Esophagus (tissue), 2 donors: ENCODE data around the gene RHOJ. TPM values are rescaled to one million over a fixed set of nuclear protein-coding genes. Genes with fewer than 3 reads are reported as not detected.

ENCODE experiments used
- H3K27ac ChIP-seq, 2 donors: one replicate each; pipeline ENCODE4 v1.5.1; 2013; ENCODE audit warnings: low read depth in 2 of 2, mild to moderate bottlenecking in 2 of 2, inconsistent platforms in 1 of 2, low read length in 1 of 2, moderate library complexity in 1 of 2
- H3K27me3 ChIP-seq, 2 donors: one replicate each; pipeline ENCODE4 v1.6.1; 2013; ENCODE audit warnings: low read length in 2 of 2, control low read depth in 1 of 2, mild to moderate bottlenecking in 1 of 2; ENCODE audit not compliant: insufficient read depth in 2 of 2, control insufficient read depth in 1 of 2
- H3K36me3 ChIP-seq, 2 donors: one replicate each; pipeline ENCODE4 v1.6.1; 2013; ENCODE audit warnings: low read length in 1 of 2; ENCODE audit not compliant: control insufficient read depth in 2 of 2, insufficient read depth in 2 of 2
- H3K4me1 ChIP-seq, 2 donors: one replicate each; pipeline ENCODE4 v1.6.1; 2013; ENCODE audit warnings: low read length in 1 of 2; ENCODE audit not compliant: control insufficient read depth in 2 of 2, insufficient read depth in 2 of 2
- H3K4me3 ChIP-seq, 2 donors: one replicate each; pipeline ENCODE4 v1.5.1; 2013; ENCODE audit warnings: low read length in 2 of 2, mild to moderate bottlenecking in 2 of 2, low read depth in 1 of 2, moderate library complexity in 1 of 2
- H3K9me3 ChIP-seq, 2 donors: one replicate each; pipeline ENCODE4 v1.6.1; 2013; ENCODE audit warnings: mild to moderate bottlenecking in 2 of 2, low read depth in 1 of 2, low read length in 1 of 2, moderate library complexity in 1 of 2; ENCODE audit not compliant: control insufficient read depth in 2 of 2, insufficient read depth in 1 of 2
- WGBS, 2 donors: extraction: QIAGEN DNeasy Blood & Tissue Kit; methylation state at CpG; one replicate each; pipeline ENCODE4 v1.1.7; 2013; 5-methylcytosine and 5-hydroxymethylcytosine counted together
- polyA plus RNA-seq, 2 donors: library from polyadenylated mRNA; stranded (reverse); fragments of 200-250 nt; gene quantifications; one replicate each; pipeline ENCODE4 v1.2.3, GENCODE V29; 2013
- donor health status: healthy with polysubstance abuse.
- donor health status: Bipolar disorder and iron deficiency.

RHOJ gene
- polyA plus RNA-seq, 2 donors, result 2.5 to 2.6 TPM

DNA sequence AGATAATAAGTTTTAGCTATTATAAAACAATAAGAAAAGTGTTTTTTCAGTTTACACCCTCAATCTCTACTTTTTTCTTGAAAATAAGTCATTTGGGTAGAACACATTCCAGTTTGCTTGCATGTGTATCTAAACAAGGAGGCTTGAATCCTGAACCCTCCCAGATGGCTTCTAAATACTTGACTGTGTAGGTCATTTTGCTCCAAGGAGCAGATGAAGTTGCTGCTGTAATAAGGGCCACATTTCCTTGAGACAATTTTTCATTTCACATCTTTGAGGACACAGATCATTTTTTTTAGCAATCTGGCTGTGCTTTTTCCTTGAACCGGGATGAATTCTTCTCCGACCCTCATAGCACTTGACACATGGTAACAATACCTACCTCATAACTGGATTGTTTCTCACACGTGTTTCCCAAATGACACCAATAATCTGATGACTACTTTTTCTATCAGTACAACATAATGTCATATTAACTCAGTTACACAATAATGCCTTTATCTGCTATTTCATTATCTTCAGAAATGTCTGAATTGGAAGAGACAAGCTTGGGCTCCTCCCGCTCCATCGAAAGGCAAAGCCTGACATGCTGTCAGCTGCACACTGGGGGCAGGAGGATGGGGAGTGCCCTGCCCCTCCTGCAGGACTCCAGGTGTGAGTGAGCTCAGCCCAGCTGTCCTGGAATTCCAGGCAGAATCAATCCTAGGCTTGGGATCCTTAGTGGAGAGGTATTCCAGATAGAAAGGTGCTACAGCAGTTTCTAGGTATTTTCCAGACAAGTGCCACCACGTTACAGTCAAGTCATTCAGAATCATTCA, 83.6 kb downstream of the RHOJ start:
- Histone ChIP-seq H3K36me3 (no peaks in the 10 kb centered on the region), H3K4me3 (no peak overlapping the region), H3K9me3 (no peaks in the 10 kb centered on the region), H3K27me3 (no peaks in the 10 kb centered on the region), H3K4me1 (no peaks in the 10 kb centered on the region), H3K27ac (no peak overlapping the region)
- WGBS, 2 donors, result 61 to 72% methylated on average over 6 of the region's 6 CpGs

GRCh38 chr14:63288853-63289252, 84.6 kb downstream of the RHOJ start:
- H3K4me1 ChIP-seq, result no peaks in the 10 kb centered on the region
- no peak overlapping the region for H3K27ac ChIP-seq
- H3K9me3 ChIP-seq, result no peaks in the 10 kb centered on the region
- H3K36me3 ChIP-seq, result no peaks in the 10 kb centered on the region
- no peaks in the 10 kb centered on the region for H3K27me3 ChIP-seq
- no peak overlapping the region for H3K4me3 ChIP-seq
- WGBS, 2 donors, result 87 to 90% methylated on average over 1 of the region's 1 CpG

GRCh38 chr14:63290741-63291430, 86.6 kb downstream of the RHOJ start:
- H3K9me3 ChIP-seq, result no peaks in the 10 kb centered on the region
- H3K27me3 ChIP-seq, result no peaks in the 10 kb centered on the region
- no peaks in the 10 kb centered on the region for H3K4me1 ChIP-seq
- H3K36me3 ChIP-seq, result no peaks in the 10 kb centered on the region
- H3K27ac ChIP-seq, result no peak overlapping the region
- 79 to 81% methylated on average over 12 of the region's 12 CpGs for WGBS, 2 donors
- H3K4me3 ChIP-seq, result no peak overlapping the region

DNA sequence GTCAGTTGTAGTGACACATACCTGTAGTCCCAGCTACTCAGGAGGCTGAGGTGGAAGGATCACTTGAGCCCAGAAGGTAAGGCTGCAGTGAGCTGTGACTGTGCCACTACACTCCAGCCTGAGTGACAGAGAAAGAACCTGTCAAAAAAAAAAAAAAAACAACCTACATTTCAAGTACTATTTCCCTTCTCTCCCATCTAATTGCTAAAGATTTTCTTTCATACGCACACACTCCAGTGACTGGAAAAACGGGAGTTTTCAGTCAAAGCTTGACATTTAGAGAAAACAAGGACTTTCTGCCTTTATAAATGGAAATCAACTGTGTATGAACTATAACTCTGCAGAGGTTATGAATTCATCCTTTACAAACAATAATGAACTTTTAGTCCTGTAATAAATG, 88.6 kb downstream of the RHOJ start:
- Histone ChIP-seq H3K36me3 (no peaks in the 10 kb centered on the region), H3K27me3 (no peaks in the 10 kb centered on the region), H3K4me1 (no peaks in the 10 kb centered on the region), H3K27ac (no peak overlapping the region), H3K9me3 (no peaks in the 10 kb centered on the region), H3K4me3 (no peak overlapping the region)
- 86 to 89% methylated on average over 2 of the region's 2 CpGs for WGBS, 2 donors

- no peaks in the 10 kb centered on the region for H3K4me1 ChIP-seq
- no peak overlapping the region for H3K4me3 ChIP-seq
- no peaks in the 10 kb centered on the region for H3K36me3 ChIP-seq
- 69% methylated on average over 8 of the region's 8 CpGs for WGBS, 2 donors
- H3K27ac ChIP-seq, result peak overlapping the region in 1 of 2 donors; percentile 21
- no peaks in the 10 kb centered on the region for H3K9me3 ChIP-seq
- H3K27me3 ChIP-seq, result no peaks in the 10 kb centered on the region
Measured at GRCh38 chr14:63295231-63295685, 91.0 kb downstream of the RHOJ start.

DNA sequence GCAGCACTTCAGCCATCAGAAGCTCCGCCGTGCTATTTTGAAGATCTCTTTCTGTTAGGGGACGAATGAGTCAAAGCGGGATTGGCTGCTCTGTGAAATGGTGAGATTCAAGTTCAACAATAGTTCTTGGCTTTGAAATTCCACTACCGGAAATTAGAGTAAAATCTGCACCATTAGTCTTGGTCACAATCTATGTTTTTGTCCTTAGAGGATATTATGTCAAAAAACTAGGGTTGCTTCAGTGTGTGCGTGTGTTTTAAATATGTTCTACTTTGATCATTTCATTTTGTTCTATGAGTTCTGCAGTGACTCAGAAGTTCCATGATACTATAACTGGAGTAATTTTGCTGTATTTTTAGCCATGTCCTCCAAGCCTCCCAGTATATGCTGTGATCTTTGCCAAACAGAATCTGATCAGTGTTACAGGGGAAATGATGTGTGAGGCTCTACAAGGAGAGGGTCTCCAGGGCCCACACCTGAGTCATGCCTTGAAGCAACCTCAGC, 91.9 kb downstream of the RHOJ start:
- Histone ChIP-seq H3K27me3 (no peaks in the 10 kb centered on the region), H3K27ac (no peak overlapping the region), H3K4me3 (no peak overlapping the region), H3K9me3 (no peaks in the 10 kb centered on the region), H3K36me3 (no peaks in the 10 kb centered on the region), H3K4me1 (no peaks in the 10 kb centered on the region)
- WGBS, 2 donors, result 75 to 86% methylated on average over 6 of the region's 6 CpGs

DNA sequence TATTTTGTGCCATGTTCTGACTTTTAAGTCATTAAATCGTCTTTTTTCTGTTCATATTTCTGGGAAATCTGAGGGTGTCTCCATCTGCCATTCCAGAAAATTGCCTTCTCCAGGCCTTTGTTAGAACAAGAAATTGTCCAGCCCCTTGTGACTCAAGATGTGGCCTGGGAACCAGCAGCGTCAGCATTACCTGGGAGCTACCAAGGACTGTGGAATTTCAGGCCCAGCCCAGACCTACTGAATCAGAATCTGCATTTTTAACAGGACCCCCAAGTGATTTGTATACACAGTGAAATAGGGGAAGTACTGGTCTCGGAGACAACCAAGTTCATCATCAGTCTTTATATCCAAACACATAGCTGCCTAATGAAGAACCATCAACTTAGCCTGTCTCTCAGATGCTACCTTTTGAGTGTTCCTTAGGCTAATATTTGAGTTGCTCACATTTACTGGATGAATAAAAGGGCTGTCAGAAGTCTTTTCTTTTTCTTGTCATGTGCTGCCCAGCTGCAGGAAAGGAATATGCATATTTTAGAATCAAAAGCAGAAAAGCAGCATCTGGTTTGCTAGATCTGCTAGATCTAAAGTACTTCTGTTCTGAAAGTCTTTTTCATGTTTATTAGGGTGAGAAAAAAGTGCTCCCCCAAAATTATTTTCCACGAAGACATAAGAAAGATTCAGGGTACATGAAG, 93.3 kb downstream of the RHOJ start:
- Histone ChIP-seq H3K9me3 (no peaks in the 10 kb centered on the region), H3K27me3 (no peaks in the 10 kb centered on the region), H3K4me3 (no peak overlapping the region), H3K27ac (no peak overlapping the region), H3K4me1 (no peaks in the 10 kb centered on the region), H3K36me3 (no peaks in the 10 kb centered on the region)
- 68 to 70% methylated on average over 4 of the region's 4 CpGs for WGBS, 2 donors

DNA sequence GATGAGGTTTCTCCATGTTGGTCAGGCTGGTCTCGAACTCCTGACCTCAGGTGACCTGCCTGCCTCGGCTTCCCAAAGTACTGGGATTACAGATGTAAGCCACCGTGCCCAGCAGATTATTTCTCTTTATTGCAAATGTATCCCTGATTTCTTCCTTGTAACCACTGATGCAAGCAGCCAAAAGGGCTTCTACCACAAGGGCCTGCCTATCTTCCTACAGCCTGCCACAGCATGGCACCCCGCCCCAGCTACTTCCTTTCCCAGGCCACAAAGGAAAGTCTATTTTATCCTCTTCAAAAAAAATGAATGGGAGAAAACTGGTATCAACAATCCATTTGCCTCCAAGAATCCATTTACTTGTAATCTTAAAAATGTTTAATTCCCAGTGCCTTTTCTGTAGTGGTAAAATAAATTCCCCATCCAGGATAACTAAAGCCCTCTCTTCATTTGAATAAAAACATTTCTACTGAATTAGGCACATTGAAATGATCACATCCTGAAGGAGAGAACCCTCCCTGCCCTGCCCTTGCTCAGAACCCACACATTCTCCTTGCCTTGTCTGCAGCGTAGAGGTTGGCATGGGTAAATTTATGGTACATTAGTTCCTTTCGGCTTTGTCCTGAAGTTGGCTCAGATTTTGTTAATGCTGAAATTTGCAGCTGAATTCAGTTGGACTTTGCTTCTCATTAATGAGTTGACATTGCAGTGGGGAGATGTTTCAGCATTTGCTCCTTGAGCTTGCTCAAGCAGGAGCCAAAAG, 95.3 kb downstream of the RHOJ start:
- H3K9me3 ChIP-seq, result no peaks in the 10 kb centered on the region
- H3K36me3 ChIP-seq, result no peaks in the 10 kb centered on the region
- no peak overlapping the region for H3K27ac ChIP-seq
- H3K4me1 ChIP-seq, result no peaks in the 10 kb centered on the region
- no peaks in the 10 kb centered on the region for H3K27me3 ChIP-seq
- 60 to 63% methylated on average over 6 of the region's 6 CpGs for WGBS, 2 donors
- H3K4me3 ChIP-seq, result no peak overlapping the region

DNA sequence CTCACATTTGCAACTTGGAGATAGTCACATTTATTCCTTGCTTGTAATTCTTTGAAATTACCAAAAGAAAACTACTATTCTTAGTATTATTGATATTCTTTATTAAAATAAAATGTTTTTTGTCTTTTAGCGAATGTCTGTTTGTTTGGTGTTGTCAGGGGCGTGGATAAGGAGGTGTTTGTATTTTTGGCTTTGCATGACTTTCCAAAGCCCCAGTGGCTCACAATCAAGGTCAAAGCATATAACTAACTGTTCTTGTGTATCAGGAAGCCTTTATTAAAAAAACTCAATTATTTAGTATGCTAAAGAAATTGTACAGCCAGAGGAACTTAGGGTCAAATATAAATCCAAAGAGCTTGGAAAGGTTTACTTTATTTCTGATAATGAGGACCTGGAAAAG, 96.6 kb downstream of the RHOJ start:
- H3K4me1 ChIP-seq, result no peaks in the 10 kb centered on the region
- no peaks in the 10 kb centered on the region for H3K36me3 ChIP-seq
- no peaks in the 10 kb centered on the region for H3K9me3 ChIP-seq
- no peak overlapping the region for H3K27ac ChIP-seq
- no peak overlapping the region for H3K4me3 ChIP-seq
- WGBS, 2 donors, result 76 to 80% methylated on average over 2 of the region's 2 CpGs
- no peaks in the 10 kb centered on the region for H3K27me3 ChIP-seq
